NCI-H2107 (cell line): ENCODE measurements around the gene PANX2.
"Not testable (repeated sequence)": the region's sequence is repeated elsewhere in the genome, so short reads cannot be mapped to it uniquely, and the experiment has no call there.

Source experiments
- DNase-seq: peaks from one replicate; lab custom pipeline; 2025; lab: John Stamatoyannopoulos, UW

The PANX2 gene

GRCh38 chr22:50170453-50171318 is at the start of gene PANX2:
Gene PANX2, plus strand, starts transcription at chr22:50170731. Its CDS starts 0 bp downstream, at chr22:50170731.
- DNase-seq = no peak

GRCh38 chr22:50121202-50121740 is 49.3 kb upstream of the PANX2 start:
- DNase-seq = no peak

- no peak for DNase-seq
These were observed 47.4 kb upstream of the PANX2 start for GRCh38 chr22:50123119-50123518.

GRCh38 chr22:50125029-50125428 is 45.5 kb upstream of the PANX2 start:
- DNase-seq = no peak

- peak; percentile 50 for DNase-seq
These were observed 41.3 kb upstream of the PANX2 start for GRCh38 chr22:50129121-50129736.

- DNase-seq = no peak
These were observed 38.6 kb upstream of the PANX2 start for GRCh38 chr22:50131894-50132293.

- DNase-seq = no peak
These were observed 36.0 kb upstream of the PANX2 start for GRCh38 chr22:50134481-50134880.

- DNase-seq = no peak
These were observed 33.9 kb upstream of the PANX2 start for GRCh38 chr22:50136581-50137015.

- not testable (repeated sequence) for DNase-seq
These were observed 33.3 kb upstream of the PANX2 start for GRCh38 chr22:50137277-50137676.

GRCh38 chr22:50138041-50138440 is 32.5 kb upstream of the PANX2 start:
- no peak for DNase-seq

GRCh38 chr22:50138988-50139387 is 31.5 kb upstream of the PANX2 start:
- no peak for DNase-seq

GRCh38 chr22:50139843-50140415 is 30.6 kb upstream of the PANX2 start:
- peak; percentile 88 for DNase-seq

- no peak for DNase-seq
These were observed 29.9 kb upstream of the PANX2 start for GRCh38 chr22:50140615-50141014.

- no peak for DNase-seq
These were observed 29.1 kb upstream of the PANX2 start for GRCh38 chr22:50141462-50141861.

GRCh38 chr22:50141891-50142363 is 28.6 kb upstream of the PANX2 start:
- no peak for DNase-seq

GRCh38 chr22:50143096-50143495 is 27.4 kb upstream of the PANX2 start:
- no peak for DNase-seq

- DNase-seq = no peak
These were observed 26.4 kb upstream of the PANX2 start for GRCh38 chr22:50144005-50144614.

- no peak for DNase-seq
These were observed 24.7 kb upstream of the PANX2 start for GRCh38 chr22:50145721-50146438.

GRCh38 chr22:50146439-50147238 is 23.9 kb upstream of the PANX2 start:
- DNase-seq = no peak
